HTR-8/SVneo (cell line): Measurements from ENCODE around the gene GSN.

Experiments used
- DNase-seq: peaks from one replicate; pipeline ENCODE4 v3.0.0; 2011; ENCODE audit warnings: low spot score, mixed read lengths; ENCODE audit not compliant: insufficient read length
- FAIRE-seq: peaks from 2 replicates; lab custom pipeline; 2011; peaks lifted over from hg19 to GRCh38; lab: Jason Lieb, UNC

The GSN gene

DNA sequence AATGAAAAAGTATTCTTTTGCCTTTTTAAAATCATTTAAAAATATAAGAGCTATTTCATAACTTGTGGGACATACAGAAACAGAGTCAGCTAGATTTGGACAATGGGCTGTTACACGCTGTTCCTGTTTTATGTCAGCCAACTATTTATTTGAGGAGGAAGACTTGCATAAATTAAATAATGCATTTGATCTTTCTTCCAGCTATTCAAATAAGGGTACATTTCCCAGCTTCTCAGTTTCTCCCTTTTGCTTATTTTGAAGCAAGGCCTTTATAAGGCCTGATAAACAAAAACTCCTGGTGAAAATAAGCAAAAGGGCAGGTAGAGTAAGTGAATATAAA is 95.6 kb downstream of the GSN start:
- DNase-seq: no peak
- no peak for FAIRE-seq

DNA sequence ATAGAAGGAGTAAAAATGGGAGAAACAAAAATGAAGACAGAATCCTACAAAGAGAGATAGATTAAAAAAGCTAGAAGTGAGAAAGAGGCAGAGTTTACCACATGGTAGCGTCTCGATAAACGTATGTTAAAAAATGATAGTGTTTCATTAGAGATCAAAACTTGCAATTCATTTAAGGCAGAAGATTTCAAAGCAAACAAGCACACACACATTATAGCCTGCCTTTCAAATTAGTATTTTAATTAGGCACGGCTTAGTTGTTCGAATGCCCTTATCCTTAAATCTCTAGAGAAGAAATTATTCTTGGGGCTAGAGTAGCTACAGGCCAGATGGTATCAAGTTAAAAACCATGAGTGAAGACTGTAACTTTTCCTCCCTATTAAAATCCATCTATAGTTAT is 96.1 kb downstream of the GSN start:
- DNase-seq: no peak
- FAIRE-seq: no peak

DNA sequence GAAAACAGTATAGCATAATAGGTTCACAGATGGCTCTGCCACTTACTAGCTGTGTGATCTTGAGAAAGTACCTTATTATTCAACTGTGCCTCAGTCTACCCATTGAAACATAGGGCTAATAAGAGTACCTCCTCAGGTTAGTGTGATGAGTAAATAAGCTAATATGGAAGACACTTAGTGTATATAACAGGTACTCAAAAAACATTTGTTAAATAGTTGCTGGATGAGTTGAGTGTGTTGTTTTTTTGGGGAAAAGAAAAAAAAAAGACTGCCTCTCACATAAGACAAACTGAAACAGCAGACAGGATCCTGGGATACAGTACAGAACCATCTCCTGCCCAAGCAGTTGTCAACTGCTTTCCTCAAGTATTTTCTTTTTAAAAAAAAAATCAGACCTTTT is 96.9 kb downstream of the GSN start:
- no peak for FAIRE-seq

DNA sequence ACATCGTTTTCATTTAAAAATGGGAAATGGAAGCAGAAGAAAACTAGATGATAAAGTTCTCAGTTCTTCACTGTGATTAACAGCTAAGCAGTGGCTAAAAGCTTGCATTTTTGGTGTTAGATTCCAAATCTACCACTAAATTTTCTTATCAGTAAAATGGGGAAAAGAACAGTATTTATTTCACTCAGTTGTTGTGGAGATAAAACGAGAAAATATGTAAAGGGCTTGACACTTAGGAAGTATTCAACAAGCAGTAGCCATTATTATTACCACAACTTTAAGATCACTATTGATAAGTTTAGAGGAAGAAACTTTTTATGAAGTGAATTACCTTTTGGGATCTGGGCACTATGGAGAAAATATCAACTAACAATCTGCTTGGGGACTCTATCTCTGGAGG is 97.6 kb downstream of the GSN start:
- no peak for FAIRE-seq

More for the DNA sequence above, 96.9 kb downstream of the GSN start:
- no peak for DNase-seq

DNA sequence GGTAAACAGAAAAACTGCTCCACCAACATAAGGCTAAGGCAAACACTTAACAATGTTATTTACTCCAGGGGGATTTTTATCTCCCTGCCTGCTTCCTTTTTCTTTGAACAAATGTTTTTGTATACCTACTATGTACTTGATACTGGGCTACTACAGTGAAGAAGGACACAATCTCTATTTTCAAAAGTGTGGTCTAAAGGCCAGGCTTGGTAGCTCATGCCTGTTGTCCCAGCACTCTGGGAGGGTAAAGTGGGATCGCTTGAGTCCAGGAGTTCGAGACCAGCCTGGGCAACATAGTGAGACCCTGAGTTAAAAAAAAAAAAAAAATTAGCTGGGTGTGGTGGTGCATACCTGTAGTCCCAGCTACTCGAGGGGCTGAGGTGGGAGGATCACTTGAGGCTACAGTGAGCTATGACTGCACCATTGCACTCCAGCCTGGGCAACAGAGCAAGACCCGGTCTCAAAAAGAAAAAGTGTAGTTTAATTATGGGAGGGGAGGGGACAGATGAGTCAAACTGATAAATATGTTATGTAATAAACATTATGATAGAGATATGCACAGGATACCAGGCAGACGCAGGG is 98.7 kb downstream of the GSN start:
- DNase-seq: no peak
- FAIRE-seq: no peak

More for the DNA sequence above, 97.6 kb downstream of the GSN start:
- no peak for DNase-seq

DNA sequence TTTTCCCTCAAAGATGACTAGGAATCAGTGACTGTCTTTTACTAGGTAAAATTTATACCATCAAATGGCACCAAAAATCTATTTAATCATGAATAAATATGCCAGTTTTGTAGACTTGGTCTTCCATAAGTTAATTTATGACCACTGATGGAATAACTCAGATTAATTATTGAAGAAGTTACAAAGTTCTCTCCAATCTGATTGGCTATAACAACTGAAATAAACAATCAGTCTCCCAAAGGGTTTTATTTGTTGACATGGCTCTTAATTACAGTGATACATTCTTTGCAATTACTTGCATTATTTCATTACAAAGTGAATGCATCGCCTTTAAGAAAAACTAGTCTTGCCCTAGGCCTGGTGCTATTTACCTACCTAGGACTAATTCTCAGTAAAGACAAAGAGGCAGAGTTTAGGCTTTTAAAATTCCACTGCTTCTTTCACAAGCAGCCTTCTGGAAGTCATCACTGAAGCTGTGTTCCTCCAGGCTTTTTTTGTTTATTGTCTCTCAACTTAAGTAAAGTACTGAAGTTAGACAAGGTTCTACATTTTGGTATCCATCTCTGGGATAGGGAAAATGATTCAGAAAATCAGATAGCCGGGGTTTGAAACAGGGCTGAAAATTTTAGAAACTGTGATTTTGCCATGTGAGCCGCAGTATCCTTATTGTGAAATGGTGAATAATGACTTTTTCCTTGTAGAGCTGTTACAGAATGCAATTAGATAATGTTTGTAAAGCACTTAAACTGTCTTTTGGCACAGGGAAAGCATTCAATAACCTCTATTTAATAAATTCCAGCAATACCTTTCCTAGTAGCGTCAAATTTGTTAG is 99.6 kb downstream of the GSN start:
- FAIRE-seq (no peak), DNase-seq (no peak)

DNA sequence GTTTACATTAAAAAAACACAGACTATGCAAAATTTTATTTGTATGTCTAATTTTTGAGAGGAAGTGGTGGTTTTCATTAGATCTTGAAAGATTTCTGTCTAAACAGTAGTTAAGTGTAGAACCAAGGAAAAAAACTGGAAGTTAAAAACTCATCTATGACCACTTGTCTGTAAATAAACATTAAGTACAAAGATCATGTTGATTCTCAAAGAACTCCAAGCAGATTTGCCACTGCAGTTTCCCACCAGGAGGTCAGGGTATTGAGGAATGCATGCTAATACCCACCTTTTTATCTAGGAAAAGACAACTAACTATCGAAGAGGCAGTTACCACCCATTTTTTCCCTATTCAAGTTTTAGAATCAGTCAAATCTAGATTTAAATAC is 100.2 kb downstream of the GSN start:
- DNase-seq (no peak), FAIRE-seq (no peak)

DNA sequence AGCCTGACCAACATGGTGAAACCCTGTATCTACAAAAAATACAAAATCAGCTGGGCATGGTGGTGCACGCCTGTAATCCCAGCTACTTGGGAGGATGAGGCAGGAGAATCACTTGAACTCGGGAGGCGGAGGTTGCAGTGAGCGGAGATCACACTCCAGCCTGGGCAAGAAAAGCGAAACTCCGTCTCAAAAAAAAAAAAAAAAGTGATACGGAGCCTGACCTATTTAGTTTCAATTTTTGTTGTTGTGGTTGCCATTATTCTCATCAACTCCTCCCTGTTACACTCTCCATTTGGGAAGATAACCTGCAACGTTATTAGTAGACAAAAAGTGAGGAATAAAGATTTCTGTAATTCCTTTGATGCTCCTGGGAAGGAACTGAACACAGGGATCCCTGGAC is 100.8 kb downstream of the GSN start:
- FAIRE-seq (no peak), DNase-seq (no peak)

DNA sequence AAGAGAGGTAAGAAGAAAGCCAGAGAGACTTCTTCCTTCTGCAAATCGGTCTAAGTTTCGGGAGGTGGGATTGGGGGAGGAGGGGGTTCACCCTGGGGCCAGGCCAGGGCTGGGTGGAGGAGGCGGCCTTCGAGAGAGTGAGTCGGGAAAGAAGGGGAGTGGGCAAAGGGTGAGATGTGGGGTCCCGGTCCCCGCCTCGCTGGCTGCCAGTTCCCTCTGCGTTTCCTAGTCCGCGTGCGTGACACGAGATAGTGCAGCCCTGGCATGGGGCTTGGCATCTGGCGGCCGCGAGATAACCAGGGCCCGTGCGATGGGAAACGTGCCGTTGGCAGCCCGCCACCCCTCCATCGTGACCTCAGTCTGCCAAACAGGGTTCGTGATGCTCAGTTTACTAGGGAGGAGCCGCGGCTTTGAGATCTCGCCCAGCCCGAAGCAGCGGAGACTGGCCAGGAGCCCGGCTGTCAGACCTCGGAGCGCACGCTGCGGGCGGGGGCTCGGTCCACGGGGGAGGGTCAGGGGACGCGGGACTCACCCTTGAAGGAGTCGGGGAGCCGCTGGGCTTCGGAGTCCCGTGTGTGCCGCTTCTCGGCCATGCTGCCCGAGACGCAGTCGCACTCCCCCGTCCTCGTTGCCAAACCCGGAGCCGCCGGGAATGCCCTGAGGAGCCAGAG is 101.8 kb downstream of the GSN start, which contains the start of gene STOM:
STOM (minus strand) TSS at position 656 of the 671 bp plus-strand sequence; CDS start at position 593, 63 bp downstream.
- no peak for FAIRE-seq
- peak; percentile 25 for DNase-seq

DNA sequence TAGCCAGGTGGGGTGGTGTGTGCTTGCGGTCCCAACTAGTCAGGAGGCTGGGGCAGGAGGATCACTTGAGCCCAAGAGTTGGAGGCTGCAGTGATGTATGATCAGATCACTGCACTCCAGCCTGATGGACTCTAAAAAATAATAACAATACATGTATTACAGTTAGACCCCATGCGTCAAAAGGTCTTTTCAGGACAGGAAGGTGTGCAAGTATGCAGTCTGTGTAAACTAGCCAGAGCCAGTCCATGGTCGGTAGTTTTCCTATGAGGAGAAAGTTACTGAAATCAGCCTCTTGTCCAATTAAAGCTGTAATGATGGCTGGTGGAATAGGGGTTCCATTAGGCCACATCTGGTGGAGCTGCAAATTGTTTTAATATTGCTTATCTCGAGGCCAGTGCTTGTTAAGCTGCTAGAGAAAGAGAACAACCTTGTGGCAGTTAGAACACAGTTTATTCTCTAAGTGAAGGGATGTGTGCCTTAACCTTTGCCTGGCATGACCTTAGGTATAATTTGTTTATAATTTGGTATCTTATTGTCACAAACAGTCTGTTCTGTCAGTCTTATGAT is 103.6 kb downstream of the GSN start:
- DNase-seq: no peak
- no peak for FAIRE-seq

DNA sequence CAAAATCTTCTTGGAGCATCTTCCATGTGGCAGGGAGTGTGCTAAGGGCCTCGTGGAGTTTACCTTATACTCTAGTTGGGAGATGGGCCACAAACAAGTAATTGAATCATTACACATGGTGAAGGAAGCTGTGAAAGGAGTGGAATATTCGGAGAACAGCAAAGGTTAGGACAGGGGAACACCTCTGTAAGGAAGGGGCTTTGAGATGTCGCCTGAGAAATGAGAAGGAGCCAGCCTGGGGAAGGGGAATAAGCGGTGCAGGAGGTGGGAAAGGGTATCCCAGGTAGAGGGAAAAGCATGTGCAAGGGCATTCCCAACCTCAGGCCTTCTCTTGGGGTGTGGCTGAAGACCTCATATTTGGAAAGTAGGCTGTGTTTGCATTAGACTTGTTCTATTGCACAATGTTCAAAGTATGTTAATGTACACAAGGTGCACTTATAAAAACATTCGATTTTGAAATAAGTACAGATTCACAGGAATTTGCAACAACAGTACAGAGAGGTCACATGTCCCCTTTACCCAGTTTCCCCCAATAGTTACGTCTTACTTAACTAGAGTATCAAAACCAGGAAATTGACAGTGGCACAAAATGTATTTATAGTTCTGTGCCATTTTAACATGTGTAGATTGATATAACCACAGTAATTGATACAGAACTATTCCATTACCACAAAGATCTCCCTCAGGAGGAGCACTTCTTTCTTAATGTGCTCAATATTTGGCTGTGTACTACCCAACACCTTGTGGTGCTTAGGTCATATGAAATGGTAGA is 104.5 kb downstream of the GSN start:
- no peak for DNase-seq
- FAIRE-seq: no peak

DNA sequence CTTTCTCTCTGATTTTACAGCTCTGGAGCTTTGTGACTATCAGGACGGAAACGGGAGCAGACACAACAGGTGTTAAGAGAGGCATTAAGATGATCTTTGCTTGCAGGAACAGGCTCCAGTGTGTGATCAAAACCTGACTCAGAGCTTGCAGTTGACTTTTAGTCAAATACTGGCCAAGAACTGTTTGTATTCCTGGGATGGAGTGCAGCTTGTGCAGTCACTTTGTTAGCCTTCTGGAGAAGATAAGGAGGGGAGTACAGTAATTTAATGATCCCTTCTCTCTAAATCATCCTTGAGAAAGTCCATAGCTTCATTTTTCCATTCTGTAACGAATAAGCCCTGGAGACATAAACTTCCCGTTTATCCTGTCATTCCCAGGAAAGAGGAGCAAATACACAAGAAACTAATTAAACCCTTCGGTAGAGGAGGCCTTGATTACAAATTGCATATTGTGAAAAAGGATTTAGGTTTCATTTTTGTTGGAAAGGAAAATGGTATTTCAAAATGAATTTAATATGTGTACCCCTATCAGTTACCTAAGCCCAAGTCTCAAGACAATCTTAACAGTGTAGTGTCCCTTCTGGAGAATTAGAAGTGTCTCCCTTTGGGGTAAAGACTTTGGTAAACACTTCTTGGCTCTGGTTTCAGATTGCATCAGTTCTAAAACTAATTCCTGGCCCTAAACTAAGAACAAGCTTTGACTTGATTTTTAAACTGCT is 105.2 kb downstream of the GSN start:
- DNase-seq: no peak

DNA sequence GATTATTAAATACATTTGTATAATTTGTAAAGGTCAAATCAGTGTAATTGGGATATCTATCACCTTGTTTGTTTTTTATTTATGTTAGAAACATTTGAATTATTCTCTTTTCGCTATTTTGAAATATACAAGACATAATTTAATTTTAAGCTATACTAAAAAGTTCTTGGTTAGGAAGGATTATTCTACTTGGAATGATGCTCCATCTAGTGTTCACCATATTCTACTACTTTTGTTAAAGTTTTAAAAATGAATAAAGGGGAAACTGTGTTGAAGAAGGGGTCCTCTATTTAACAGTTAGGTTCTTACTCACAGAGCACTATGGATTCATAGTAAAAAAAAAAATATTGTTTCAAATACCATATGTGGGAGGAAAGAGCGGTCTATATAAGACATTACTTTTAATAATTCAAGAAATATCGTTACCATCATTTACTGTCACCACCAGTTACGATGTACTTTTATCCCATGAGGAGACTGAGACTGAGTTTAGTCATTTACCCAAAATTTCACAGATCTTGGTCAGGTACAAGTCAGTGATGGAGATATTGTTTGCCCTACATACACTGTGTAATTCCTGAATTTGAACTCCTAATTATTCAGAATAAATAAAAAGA is 108.4 kb downstream of the GSN start:
- FAIRE-seq (no peak), DNase-seq (no peak)

More for the DNA sequence above, 105.2 kb downstream of the GSN start:
- no peak for FAIRE-seq

DNA sequence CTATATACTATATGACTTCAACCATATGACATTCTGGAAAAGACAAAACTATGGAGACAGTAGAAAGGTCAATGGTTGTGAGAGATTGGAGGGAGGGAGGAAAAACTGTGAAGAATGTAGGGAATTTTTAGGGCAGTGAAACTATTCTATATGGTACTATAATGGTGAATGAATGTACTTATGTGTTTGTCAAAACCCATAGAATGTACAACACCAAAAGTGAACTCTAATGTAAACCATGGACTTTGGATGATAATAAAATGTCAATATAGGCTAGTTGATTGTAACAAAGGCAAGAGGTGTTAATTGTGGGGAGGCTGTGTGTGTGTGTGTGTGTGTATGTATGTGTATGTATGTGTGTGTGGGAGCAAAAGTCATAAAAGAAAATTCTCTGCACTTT is 112.9 kb downstream of the GSN start:
- FAIRE-seq: no peak

More for the DNA sequence above, 112.9 kb downstream of the GSN start:
- no peak for DNase-seq
